GM19035 (cell line): ENCODE measurements around the gene DNAJC2.
"Not testable (repeated sequence)": the region's sequence is repeated elsewhere in the genome, so short reads cannot be mapped to it uniquely, and the experiment has no call there.

Experiments
- ATAC-seq: cut with Tn5 transposase; IDR thresholded peaks from one replicate; pipeline ENCODE4 v1.9.1; 2021; ENCODE audit not compliant: unreplicated experiment

DNAJC2 gene

DNA sequence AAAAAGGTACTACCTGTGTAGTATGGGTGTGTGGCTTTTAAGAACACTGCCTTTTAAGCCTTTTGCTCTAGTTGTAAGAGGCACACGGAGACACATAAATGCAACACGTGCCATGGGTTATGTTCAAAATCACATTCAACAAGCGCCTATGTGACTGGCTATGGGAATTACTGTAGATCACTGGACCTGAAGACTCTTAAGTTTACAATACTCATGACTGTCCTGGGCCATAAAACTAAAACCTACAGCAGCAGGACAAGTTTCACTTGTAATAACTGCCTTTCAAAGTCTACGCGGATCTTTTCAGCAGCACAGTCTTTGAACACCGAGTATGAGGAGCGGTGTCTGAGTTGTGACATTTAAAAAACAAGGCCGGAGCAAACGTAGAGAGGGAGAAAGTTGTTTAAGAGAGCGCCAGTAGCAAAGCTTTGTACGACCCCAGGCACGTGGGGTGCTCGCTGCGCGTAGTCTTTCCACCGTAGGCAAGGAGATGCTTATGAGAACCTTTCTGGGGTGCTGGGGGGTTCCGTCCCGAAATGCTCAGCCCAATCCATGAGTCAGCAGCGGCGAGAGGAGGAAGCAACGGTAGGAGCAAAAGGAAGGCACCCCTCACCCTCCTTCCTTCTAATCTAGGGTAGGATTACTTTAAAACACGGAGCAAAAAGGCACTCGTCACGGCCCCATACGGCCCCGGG, 662 bp downstream of the DNAJC2 start:
- peak; percentile 10 for ATAC-seq

DNA sequence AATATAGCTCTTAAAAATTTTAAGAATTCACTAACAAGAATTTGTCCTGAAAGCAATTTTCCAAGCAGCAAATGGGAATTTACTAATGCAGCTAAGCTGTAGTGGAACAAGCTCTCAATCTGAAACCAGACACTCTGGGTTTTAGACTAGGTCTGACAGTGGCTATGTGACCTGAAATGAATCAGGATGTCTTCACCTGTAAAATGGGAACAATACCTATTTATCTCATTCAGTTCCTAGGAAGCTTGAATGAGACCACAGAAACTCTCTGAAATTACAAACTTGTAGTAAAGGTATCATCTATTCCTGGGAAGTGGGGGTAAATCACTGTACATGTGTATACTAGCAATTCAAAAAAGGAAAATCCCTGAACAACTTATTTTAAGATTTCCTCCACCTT, 1.2 kb downstream of the DNAJC2 start:
- no peak for ATAC-seq

DNA sequence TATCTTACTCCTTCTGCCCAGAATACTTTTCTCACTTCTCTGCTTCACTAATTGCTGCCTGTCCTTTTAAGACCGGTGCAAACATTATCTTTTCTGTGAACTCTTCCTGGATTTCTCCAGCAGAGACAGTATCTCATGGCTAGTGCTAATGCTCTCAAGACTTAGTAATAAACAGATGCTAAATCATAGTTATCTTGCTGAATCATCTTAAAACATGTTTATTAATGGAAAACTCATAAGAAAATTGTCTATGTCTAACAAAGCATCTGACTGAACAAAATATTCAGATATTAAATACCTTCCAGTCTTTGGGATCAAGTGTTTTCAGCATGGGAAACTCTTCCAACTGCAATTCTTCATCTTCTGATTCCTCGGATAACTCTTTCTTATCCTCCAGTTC, 3.1 kb downstream of the DNAJC2 start:
- no peak for ATAC-seq

GRCh38 chr7:103338864-103339263, 5.7 kb downstream of the DNAJC2 start:
- ATAC-seq = no peak

- ATAC-seq = no peak
Measured at GRCh38 chr7:103336761-103337160, 7.8 kb downstream of the DNAJC2 start.

- no peak for ATAC-seq
Measured at GRCh38 chr7:103325744-103326143, 18.8 kb downstream of the DNAJC2 start.

DNA sequence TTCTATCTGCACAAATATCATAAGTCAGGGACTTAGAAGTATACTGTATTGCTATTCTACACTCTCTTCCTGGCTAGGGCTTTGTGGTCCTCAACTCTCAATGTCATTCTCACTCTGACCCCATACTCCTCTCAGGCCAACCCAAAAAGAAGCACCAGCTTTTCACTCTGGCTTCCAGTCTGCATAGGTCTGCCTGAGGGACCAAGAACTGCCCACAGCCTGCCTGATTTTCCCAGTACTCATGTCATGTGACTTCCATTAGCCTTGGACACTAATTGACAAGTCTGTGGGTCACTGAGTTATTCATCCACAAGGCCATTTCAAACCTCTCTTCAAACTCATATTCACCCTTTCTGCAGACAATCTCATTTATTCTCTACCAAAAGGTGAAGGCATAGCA, 27.6 kb downstream of the DNAJC2 start:
- no peak for ATAC-seq

GRCh38 chr7:103316380-103316941, 28.1 kb downstream of the DNAJC2 start:
- ATAC-seq = no peak

- ATAC-seq = no peak
Measured at GRCh38 chr7:103314852-103315251, 29.7 kb downstream of the DNAJC2 start.

DNA sequence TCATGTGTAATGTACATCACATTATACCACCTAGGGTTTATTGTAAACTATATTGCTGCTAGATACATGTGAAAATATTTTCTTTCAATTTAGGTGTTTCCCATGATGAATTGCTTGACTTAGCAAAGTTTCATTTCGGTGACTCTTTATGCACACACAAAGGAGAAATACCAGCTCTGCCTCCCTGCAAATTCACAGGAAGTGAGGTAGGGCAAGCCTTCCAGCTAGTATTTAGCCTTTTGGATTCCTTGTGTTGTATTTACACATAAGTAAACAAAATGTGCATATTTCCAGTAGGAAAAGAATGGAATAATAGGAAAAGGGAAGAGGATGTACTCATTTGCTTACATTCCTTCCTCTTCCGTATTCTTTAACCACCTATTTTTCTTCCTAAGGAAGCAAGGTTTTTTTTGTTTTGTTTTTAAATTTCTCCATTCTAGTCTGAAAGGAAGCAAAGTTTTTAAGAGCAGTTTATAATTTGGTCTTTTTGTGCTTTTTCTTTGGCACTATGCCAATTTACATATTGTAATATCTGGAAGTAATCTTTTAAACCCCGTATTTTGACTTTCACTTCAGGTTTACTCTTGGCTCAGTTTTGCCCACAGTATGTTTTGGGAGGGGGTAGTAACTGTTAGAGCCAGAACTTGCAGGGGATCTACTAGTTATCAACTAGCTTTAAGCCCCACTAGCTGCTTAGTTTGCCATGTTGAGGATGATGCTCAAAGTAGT, 36.9 kb downstream of the DNAJC2 start:
- no peak for ATAC-seq

GRCh38 chr7:103301441-103301840, 43.1 kb downstream of the DNAJC2 start:
- no peak for ATAC-seq

DNA sequence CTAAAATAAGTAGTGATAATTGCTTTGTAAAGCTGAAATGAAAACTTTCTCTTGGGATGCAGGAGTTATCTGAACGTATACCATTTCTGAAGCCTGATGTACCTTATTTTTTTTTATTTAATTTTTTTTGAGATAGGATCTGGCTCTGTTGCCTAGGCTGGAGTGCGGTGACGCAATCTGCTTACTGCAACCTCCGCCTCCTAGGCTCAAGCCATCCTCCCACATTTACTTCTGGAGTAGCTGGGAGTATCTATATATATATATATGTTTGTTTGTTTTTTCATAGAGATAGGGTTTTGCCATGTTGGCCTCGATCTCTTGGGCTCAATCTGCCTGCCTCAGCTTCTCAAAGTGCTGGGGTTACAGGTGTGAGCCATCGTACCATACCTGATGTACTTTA, 44.9 kb downstream of the DNAJC2 start:
- no peak for ATAC-seq

DNA sequence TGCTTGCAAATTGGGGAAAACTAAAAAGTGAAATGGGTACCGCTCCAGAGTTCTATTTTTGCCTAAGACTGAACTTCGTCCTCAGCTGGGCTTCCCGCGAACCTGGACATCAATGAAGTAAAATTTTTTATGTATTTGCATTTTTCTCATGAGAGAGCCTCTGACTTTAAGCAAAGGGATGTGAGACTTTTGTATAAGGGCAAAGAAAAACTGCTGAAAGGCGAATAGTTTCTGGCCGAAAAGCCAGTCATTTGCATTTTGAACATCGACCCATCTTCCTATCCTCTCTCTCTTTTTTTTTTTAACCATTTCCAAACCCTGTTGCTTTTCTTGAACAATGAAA, 46.8 kb downstream of the DNAJC2 start:
- peak; percentile 29 for ATAC-seq

DNA sequence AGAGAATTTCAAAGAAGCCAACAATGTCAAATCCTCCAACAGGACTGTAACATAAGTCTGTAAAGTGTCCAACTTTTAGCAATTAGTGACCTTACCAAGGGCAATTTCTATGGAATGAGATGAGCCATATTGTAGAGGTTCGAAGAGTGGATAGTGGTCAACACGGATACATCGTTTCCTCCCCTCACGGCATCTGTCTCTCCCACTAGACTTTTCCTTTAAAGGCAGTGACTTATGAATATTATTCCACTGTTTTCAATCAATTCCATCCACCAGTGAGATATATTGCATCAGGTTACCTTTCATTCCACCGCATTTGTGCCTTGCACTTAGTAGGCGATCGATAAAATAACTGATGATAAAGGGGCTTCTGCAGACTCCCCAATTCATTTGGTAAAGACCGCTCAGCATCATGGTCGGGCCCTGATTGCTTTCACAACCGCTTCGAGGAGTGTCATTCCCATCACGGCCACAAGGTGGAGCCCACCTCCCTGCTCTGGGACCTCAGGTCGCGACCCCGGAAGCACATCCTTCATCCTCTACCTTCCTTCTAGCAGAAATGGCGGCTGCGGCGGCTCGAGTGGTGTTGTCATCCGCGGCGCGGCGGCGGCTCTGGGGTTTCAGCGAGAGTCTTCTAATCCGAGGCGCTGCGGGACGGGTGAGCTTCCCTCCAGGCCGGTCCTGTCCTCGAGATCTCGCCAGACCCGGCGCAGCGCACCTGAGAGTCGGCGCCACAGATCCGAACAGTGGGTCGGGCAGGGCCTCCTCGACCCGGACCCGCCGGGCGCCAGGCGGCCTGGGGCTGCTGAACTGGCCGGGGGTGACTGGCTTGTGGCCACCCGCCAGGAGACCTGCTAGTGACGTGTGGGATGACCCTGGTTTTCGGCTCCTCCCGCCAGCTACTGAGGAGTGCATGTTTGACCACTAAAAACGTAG, 47.4 kb downstream of the DNAJC2 start, which contains the start of gene PMPCB:
Gene PMPCB, plus strand, starts transcription at position 535 of the 936 bp plus-strand sequence. Its CDS starts 25 bp downstream, at position 560.
- ATAC-seq = peak; percentile 96

DNA sequence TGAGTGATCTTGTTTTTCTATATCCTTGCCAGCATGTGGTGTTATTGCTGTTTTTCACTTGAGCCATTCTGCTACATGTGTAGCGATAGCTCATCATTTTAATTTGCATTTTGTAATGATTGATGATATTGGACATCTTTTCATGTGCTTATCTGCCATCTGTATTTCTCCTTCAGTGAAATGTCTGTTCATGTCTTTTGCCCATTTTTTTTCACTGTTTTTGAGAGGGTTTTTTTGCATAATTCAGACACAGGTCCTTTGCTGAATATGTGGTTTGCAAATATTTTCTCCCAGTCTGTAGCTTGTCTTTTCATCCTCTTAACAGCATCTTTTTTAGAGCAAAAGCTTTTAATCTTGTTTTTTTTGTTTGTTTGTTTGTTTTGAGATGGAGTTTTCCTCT, 51.0 kb downstream of the DNAJC2 start:
- no peak for ATAC-seq

GRCh38 chr7:103292122-103292521, 52.4 kb downstream of the DNAJC2 start:
- ATAC-seq = no peak

DNA sequence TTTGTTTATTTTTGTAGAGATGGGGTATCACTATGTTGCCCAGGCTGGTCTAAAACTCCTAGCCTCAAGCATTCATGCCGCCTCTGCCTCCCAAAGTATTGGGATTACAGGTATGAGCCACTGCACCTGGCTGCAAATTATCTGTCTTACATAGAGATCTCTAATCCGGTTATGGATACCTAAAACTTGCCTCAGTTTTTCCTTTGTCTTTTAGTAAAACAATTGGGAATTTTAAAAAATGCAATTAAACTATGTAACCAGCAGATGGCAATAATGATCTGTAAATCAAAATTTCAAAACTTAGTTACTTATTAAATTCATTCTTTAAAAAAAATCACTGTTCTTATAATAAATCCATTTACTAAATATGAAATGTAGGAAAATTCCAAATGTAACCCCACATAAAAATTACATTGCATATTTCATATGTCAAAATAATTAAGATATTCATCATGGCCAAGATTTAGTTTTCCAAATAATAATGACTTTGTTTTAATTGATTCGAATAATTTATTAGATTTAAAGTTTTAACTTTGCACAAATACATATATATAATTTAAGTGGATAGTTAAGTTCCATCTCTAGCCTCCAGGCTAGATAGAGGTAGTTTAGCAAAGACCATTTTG, 61.7 kb downstream of the DNAJC2 start:
- not testable (repeated sequence) for ATAC-seq

DNA sequence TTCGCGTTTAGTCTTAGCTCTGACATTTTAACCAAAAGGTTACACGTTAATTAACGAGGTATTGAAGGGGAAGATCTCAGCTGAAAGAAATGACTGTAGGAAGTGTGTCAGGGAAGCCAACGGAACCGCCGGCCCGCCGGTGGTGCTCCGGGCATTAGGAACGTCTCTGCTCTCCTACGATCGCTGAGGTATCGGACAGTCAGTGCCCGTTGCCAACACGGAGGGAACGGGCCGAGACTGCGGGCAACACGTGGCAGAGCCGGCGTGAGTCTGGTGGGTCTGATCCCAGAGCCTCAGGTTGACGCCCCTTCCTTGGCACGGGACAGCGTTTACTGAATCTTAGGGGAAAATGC, 63.8 kb downstream of the DNAJC2 start:
- peak; percentile 26 for ATAC-seq

DNA sequence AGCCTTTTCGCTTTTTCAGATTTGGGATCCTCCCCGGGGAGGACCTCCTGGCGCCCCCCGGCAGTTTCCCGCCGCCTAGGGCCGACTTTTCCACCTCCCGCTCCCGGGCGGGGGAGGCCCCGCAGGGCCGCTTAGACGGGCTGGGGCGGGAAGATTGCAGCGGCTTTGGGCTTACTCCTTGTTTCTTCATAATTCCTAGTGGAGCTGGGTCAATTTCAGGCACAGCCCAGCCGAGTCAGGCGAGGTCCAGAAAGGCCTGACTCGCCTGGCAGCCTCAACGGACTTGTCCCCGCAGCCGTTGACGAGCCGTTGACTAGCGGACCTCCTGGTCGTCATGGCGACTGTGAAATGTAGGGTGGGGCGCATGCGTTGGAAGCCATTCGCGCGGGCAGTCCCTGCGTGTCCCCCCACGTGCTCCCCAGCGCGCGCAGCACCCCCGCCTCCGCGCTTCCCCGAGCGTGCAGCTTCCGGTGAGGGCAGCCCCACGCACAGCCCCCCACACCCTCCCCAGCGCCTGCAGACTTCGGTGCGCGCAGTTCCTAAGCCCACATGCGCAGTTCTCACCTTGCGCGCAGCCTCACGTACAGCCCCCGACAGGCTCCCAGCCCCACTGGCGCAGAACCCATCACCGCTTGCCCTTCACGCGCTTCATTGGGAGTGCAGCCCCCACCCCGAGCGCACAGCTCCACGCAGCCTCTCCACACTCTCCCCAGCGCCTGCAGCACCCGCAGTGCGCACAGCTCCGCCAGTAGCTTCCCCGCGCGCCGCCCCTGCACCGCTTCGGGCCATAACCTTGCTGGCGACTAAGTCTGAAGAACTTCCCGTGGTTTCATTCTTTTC, 64.4 kb downstream of the DNAJC2 start:
- ATAC-seq = peak; percentile 95

DNA sequence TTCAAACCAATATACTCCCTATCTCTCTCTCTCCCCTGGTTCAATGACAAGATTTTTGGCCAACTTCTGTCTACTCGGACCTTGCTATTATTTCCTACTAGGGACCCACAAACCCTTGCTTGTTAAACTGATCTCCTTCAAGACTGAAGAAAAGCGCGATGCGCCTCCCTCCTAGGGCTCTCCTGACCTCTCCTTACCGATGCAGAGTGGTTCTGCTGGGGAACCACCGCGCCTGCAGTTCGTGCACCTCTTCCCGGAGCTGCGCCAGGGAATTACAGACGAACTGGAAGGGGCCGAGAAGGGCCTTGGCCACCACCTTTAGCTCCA, 65.0 kb downstream of the DNAJC2 start:
- ATAC-seq = peak; percentile 41
